Right renal cortex interstitium (tissue), 3 donors: ENCODE data around the gene SPATA2. TPM values are rescaled to one million over a fixed set of nuclear protein-coding genes. Genes with fewer than 3 reads are reported as not detected.
"Not testable (repeated sequence)": the region's sequence is repeated elsewhere in the genome, so short reads cannot be mapped to it uniquely, and the experiment has no call there.

ENCODE experiments used
- DNase-seq, 3 donors: peaks; one replicate each; pipeline ENCODE4 v3.0.0-alpha.2; 2013; ENCODE audit warnings: low read depth in 3 of 3, low spot score in 2 of 3
- polyA plus RNA-seq, 3 donors: library from polyadenylated mRNA; unstranded; fragments of 120-200 nt; gene quantifications; one replicate each; pipeline ENCODE4 v1.2.1, GENCODE V29; 2013; ENCODE audit not compliant: insufficient read length in 3 of 3

Gene SPATA2
- polyA plus RNA-seq, 3 donors, result 8.8 to 10.3 (median 9.7) TPM

DNA sequence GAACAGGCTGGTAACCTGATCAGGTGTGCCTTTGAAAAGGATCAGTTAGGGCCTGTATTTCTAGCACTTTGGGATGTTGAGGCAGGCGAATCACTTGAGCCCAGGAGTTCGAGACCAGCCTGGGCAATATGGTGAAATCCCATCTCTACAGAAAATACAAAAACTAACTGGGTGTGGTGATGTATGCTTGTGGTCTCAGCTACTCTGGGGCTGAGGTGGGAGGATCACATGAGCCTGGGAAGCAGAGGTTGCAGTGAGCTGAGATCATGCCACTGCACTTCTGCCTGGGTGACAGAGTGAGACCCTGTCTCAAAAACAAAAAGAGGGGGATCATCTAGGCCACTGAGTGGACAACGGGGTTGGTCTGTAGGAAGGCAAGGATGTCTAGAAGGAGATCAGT lies 54.1 kb downstream of the SPATA2 start:
- not testable (repeated sequence) for DNase-seq

DNA sequence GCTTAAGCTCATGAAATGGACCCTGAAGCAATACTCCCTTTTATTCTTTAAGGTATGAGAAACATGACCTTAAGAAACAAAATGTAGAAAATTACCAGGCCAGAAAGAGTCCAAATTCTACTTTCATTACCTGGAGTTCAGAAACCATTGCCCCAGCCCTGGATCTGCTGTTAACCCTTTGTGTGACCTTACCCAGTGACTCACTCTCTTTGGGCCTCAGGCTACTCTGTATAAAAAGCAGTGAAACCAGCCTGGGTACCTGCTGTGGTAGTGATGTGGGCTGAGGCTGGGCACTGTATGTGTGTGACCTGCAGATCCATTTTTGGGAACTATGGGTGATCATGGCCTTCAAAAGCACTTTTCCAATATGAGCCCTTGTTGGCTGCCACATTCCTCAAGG lies 55.5 kb downstream of the SPATA2 start:
- no peak for DNase-seq

GRCh38 chr20:49859011-49859410 lies 56.3 kb downstream of the SPATA2 start:
- no peak for DNase-seq

DNA sequence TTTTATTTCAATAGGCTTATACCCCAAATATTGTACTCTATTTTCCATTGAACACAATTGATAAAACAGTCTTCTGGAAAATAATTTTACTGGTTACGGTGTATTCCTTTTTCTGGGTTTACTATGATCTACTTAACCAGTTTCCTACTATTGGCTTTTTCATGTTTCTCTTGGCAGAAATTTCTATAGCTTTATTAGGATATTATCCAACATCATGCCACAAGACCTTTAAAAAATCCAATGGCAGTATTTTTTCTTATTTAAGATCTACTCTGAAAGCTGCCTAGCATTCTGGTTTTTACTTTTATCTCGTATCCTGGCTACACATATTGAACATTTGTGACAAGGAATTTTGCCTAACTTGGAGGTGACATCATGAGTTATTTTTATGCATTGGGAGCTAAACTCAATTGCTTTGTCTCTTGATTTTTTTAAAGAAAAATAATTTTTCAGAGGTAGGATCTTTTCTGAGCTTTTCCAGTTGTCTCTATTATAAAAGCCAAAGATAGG lies 57.2 kb downstream of the SPATA2 start:
- no peak for DNase-seq

- DNase-seq, result no peak
Observed at GRCh38 chr20:49856904-49857303, 58.4 kb downstream of the SPATA2 start.

- DNase-seq, result no peak
Observed at GRCh38 chr20:49854190-49854875, 61.0 kb downstream of the SPATA2 start.

DNA sequence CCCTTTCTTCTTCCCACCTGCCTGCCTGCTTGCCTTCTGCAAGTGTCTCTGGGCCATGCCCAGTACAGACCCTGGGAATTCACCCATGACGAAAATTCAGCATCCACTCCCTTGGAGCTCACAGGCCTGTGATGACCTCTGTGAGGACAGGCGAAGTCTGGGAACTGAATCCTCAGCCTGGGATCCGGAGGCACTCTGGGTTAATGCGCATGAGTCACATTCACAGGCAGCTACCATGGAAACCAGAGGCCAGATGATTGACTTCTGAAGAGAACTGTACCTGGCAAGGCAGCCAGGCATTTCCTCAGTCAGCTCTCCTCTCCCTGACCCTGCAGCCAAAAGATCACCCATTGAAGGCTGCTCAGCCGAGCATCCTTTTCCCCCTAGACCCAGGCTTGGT lies 61.7 kb downstream of the SPATA2 start:
- peak in 2 of 3 donors; percentile 34 to 56 for DNase-seq

Other genes starting within 250 kb of the SPATA2 start
- 10 to 100 TPM; 50.0 to 56.4 (median 50.1) TPM for gene B4GALT5, start 201.7 kb downstream of the SPATA2 start, polyA plus RNA-seq
- gene SLC9A8, start 102.7 kb downstream of the SPATA2 start, polyA plus RNA-seq, result 1 to 10 TPM; 8.0 to 8.1 (median 8.0) TPM
- 10 to 100 TPM; 64.1 to 67.4 (median 67.2) TPM for gene RNF114, start 20.9 kb upstream of the SPATA2 start, polyA plus RNA-seq
- 10 to 100 TPM in 2 of 3 donors, 1 to 10 TPM in 1; 9.9 to 10.7 (median 10.2) TPM for gene SNAI1, start 67.5 kb upstream of the SPATA2 start, polyA plus RNA-seq
- 100 to 1,000 TPM; 149 to 151 (median 149) TPM for gene UBE2V1, start 197.6 kb upstream of the SPATA2 start, polyA plus RNA-seq
- gene PEDS1, start 238.2 kb upstream of the SPATA2 start, polyA plus RNA-seq, result 10 to 100 TPM; 22.1 to 25.6 (median 24.6) TPM